Prostate gland (tissue), 2 donors: ENCODE measurements around the gene ARL6IP1. TPM values are rescaled to one million over a fixed set of nuclear protein-coding genes. Genes with fewer than 3 reads are reported as not detected.
"Not testable (repeated sequence)": the region's sequence is repeated elsewhere in the genome, so short reads cannot be mapped to it uniquely, and the experiment has no call there.

Experiments
- DNase-seq: peaks from one replicate; pipeline ENCODE4 v3.0.0-alpha.2; 2019; ENCODE audit warnings: low spot score
- H3K27ac ChIP-seq, 2 donors: fragments of 200-600 bp; sonication (generic); 2 replicates each; pipeline ENCODE4 v1.5.1; 2017 to 2019
- H3K27me3 ChIP-seq: fragments of 200-600 bp; sonication (generic); replicated peaks from 2 replicates; pipeline ENCODE4 v1.5.1; 2019; ENCODE audit not compliant: insufficient read depth
- H3K36me3 ChIP-seq, 2 donors: fragments of 200-600 bp; sonication (generic); 1 replicate in 1 of 2; 2 replicates in 1 of 2; pipeline versions ENCODE4 v1.5.1 to v1.8.1; 2017 to 2019
- H3K4me1 ChIP-seq: fragments of 200-600 bp; sonication (generic); replicated peaks from 2 replicates; pipeline ENCODE4 v1.5.1; 2019
- H3K4me3 ChIP-seq, 2 donors: fragments of 200-600 bp; sonication (generic); 2 replicates each; pipeline ENCODE4 v1.5.1; 2017 to 2019
- H3K9me3 ChIP-seq: fragments of 200-600 bp; sonication (generic); 2 replicates; pipeline ENCODE4 v1.5.1; 2017
- CTCF ChIP-seq, 4 experiments: fragments of 200-600 bp in 2 of 4; fragments of 450-650 bp in 2 of 4; sonication (generic) in 2 of 4; IDR thresholded peaks; 1 replicate in 3 of 4; 2 replicates in 1 of 4; pipeline ENCODE4 v1.5.1; 2016 to 2019; ENCODE audit warnings: antibody characterized with exemption in 4 of 4, mild to moderate bottlenecking in 2 of 4, moderate library complexity in 2 of 4
- WGBS: methylation state at CpG from one replicate; pipeline ENCODE4 v1.1.5; 2018; 5-methylcytosine and 5-hydroxymethylcytosine counted together
- intact Hi-C: fragments of 100-400 bp; cut with DNase I; formaldehyde crosslinking; loops from one replicate; pipeline ENCODE4 v1.14.2; 2022
- total RNA-seq, 2 donors: library from RNA; depleted of rRNA; stranded (reverse); fragments of >200 nt; gene quantifications; one replicate each; pipeline ENCODE4 v1.1.0, GENCODE V29; 2016

ARL6IP1 gene
- total RNA-seq, 2 donors from 2014 or later = 226 to 298 TPM

- 89% methylated on average over 11 of the region's 11 CpGs for WGBS
- not testable (repeated sequence) for H3K36me3 ChIP-seq
These were observed 30.9 kb downstream of the ARL6IP1 start for GRCh38 chr16:18770336-18770962.

GRCh38 chr16:18767217-18767616 is 34.1 kb downstream of the ARL6IP1 start:
- H3K4me3 ChIP-seq, H3K27me3 ChIP-seq, DNase-seq, H3K9me3 ChIP-seq, intact Hi-C loops, H3K4me1 ChIP-seq, H3K27ac ChIP-seq, H3K36me3 ChIP-seq: not testable (repeated sequence)
- WGBS = 81% methylated on average over 6 of the region's 7 CpGs

More at GRCh38 chr16:18770336-18770962, 30.9 kb downstream of the ARL6IP1 start:
- H3K9me3 ChIP-seq, DNase-seq, H3K27ac ChIP-seq, H3K4me3 ChIP-seq, H3K4me1 ChIP-seq, intact Hi-C loops, H3K27me3 ChIP-seq: not testable (repeated sequence)

GRCh38 chr16:18762713-18763112 is 38.6 kb downstream of the ARL6IP1 start:
- intact Hi-C loops, H3K4me1 ChIP-seq, H3K36me3 ChIP-seq, H3K27me3 ChIP-seq, H3K9me3 ChIP-seq, H3K27ac ChIP-seq, DNase-seq, H3K4me3 ChIP-seq: not testable (repeated sequence)
- WGBS = 48% methylated on average over 3 of the region's 5 CpGs

- DNase-seq = peak; percentile 25
- H3K9me3 ChIP-seq, H3K27ac ChIP-seq, H3K4me3 ChIP-seq, intact Hi-C loops, H3K4me1 ChIP-seq, H3K36me3 ChIP-seq, H3K27me3 ChIP-seq: not testable (repeated sequence)
- peak in 3 of 4 experiments; percentile 44 to 57 (median 55) for TF ChIP-seq CTCF (IDR thresholded peaks at IDR 0.05)
- 19% methylated on average over 21 of the region's 21 CpGs for WGBS
These were observed 41.5 kb downstream of the ARL6IP1 start for GRCh38 chr16:18759598-18760520.

GRCh38 chr16:18757960-18758660 is 43.2 kb downstream of the ARL6IP1 start:
- H3K36me3 ChIP-seq, H3K27me3 ChIP-seq, H3K4me1 ChIP-seq, H3K9me3 ChIP-seq, DNase-seq, intact Hi-C loops, H3K4me3 ChIP-seq, H3K27ac ChIP-seq: not testable (repeated sequence)
- WGBS = 62% methylated on average over 4 of the region's 10 CpGs

GRCh38 chr16:18756639-18757038 is 44.7 kb downstream of the ARL6IP1 start:
- H3K36me3 ChIP-seq, H3K9me3 ChIP-seq, H3K4me3 ChIP-seq, DNase-seq, intact Hi-C loops, H3K27ac ChIP-seq, H3K4me1 ChIP-seq, H3K27me3 ChIP-seq: not testable (repeated sequence)
- WGBS = 61% methylated on average over 9 of the region's 9 CpGs

GRCh38 chr16:18742870-18743269 is 58.5 kb downstream of the ARL6IP1 start:
- DNase-seq, H3K27me3 ChIP-seq, intact Hi-C loops, H3K27ac ChIP-seq, H3K4me3 ChIP-seq, H3K9me3 ChIP-seq, H3K4me1 ChIP-seq, H3K36me3 ChIP-seq: not testable (repeated sequence)
- 94% methylated on average over 2 of the region's 8 CpGs for WGBS

Other genes with a start within 250 kb of the ARL6IP1 start
- 10 to 100 TPM; 59.0 to 85.3 TPM for gene NOMO2, start 239.5 kb downstream of the ARL6IP1 start, total RNA-seq
- 1,000 to 10,000 TPM in 1 of 2 donors, 100 to 1,000 TPM in 1; 836 to 2,411 TPM for gene RPS15A, start 11.2 kb downstream of the ARL6IP1 start, total RNA-seq
- 10 to 100 TPM; 67.0 to 95.7 TPM for gene SMG1, start 124.9 kb upstream of the ARL6IP1 start, total RNA-seq
- 1 to 10 TPM; 1.6 to 2.9 TPM for gene TMC7, start 182.4 kb upstream of the ARL6IP1 start, total RNA-seq